ENCODE results near the gene MSRB1. TPM values are rescaled to one million over a fixed set of nuclear protein-coding genes. Genes with fewer than 3 reads are reported as not detected.

MSRB1 gene
- total and polyA plus RNA-seq, 2 of the 13 experiments (the other 11 are each of a cell fraction or from before 2014, with no cell fraction given), result 32.1 to 75.4 TPM

- TF ChIP-seq, protein P1, sequence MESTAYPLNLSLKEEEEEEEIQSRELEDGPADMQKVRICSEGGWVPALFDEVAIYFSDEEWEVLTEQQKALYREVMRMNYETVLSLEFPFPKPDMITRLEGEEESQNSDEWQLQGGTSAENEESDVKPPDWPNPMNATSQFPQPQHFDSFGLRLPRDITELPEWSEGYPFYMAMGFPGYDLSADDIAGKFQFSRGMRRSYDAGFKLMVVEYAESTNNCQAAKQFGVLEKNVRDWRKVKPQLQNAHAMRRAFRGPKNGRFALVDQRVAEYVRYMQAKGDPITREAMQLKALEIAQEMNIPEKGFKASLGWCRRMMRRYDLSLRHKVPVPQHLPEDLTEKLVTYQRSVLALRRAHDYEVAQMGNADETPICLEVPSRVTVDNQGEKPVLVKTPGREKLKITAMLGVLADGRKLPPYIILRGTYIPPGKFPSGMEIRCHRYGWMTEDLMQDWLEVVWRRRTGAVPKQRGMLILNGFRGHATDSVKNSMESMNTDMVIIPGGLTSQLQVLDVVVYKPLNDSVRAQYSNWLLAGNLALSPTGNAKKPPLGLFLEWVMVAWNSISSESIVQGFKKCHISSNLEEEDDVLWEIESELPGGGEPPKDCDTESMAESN (CRISPR knock-in tag; conservative IDR thresholded peaks at IDR 0.05), result peak; percentile 72; the same call in 1 of the 2 replicates
- peak; percentile 32; the same call in 1 of the 2 replicates for TF ChIP-seq AHDC1 (CRISPR knock-in tag; IDR thresholded peaks at IDR 0.05; ENCODE audit: borderline replicate concordance)
- TF ChIP-seq HNF4G (IDR thresholded peaks at IDR 0.05; ENCODE audit: borderline replicate concordance, low read depth, low read length), result peak; percentile 89
- peak; percentile 96 for TF ChIP-seq HNF4G (CRISPR knock-in tag; IDR thresholded peaks at IDR 0.05; ENCODE audit: borderline replicate concordance, low read depth)
- peak; percentile 37; the same call in 1 of the 2 replicates for TF ChIP-seq ZNF792 (CRISPR knock-in tag; IDR thresholded peaks at IDR 0.05)
- 0 out of 2 replicates have a peak, but pooled peaks have one; percentile 23 for TF ChIP-seq IRX3 (CRISPR knock-in tag; IDR thresholded peaks at IDR 0.05; ENCODE audit: borderline replicate concordance, low read depth)
- TF ChIP-seq, protein P2, sequence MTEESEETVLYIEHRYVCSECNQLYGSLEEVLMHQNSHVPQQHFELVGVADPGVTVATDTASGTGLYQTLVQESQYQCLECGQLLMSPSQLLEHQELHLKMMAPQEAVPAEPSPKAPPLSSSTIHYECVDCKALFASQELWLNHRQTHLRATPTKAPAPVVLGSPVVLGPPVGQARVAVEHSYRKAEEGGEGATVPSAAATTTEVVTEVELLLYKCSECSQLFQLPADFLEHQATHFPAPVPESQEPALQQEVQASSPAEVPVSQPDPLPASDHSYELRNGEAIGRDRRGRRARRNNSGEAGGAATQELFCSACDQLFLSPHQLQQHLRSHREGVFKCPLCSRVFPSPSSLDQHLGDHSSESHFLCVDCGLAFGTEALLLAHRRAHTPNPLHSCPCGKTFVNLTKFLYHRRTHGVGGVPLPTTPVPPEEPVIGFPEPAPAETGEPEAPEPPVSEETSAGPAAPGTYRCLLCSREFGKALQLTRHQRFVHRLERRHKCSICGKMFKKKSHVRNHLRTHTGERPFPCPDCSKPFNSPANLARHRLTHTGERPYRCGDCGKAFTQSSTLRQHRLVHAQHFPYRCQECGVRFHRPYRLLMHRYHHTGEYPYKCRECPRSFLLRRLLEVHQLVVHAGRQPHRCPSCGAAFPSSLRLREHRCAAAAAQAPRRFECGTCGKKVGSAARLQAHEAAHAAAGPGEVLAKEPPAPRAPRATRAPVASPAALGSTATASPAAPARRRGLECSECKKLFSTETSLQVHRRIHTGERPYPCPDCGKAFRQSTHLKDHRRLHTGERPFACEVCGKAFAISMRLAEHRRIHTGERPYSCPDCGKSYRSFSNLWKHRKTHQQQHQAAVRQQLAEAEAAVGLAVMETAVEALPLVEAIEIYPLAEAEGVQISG (CRISPR knock-in tag; IDR thresholded peaks at IDR 0.05), result peak; percentile 62
- TF ChIP-seq TAF1 (CRISPR knock-in tag; IDR thresholded peaks at IDR 0.05), result peak; percentile 61; the same call in 1 of the 2 replicates
- peak; percentile 83; the same call in 1 of the 2 replicates for TF ChIP-seq ZC3H4 (CRISPR knock-in tag; IDR thresholded peaks at IDR 0.05; ENCODE audit: borderline replicate concordance)
- peak; percentile 90 for TF ChIP-seq ZBTB10 (CRISPR knock-in tag; IDR thresholded peaks at IDR 0.05; ENCODE audit: borderline replicate concordance)
Measured at GRCh38 chr16:1940273-1941161, 2.5 kb downstream of the MSRB1 start (continued).

Data from HepG2 (cell line).